GM12878 (cell line): ENCODE results near the gene STPG1. TPM values are rescaled to one million over a fixed set of nuclear protein-coding genes. Genes with fewer than 3 reads are reported as not detected.

Experiments
- FOXM1 ChIP-seq: IDR thresholded peaks from 2 replicates; pipeline ENCODE4 v1.6.1; 2012; ENCODE audit warnings: low read depth, mild to moderate bottlenecking, inconsistent platforms, low read length, moderate library complexity
- RCOR1 ChIP-seq: conservative IDR thresholded peaks from 2 replicates; pipeline ENCODE4 v1.6.1; 2012; ENCODE audit warnings: low read depth, low read length, improper control_type of control experiment
- polyA plus RNA-seq, 11 experiments: library from polyadenylated mRNA; depleted of rRNA in 4 of 11; unstranded in 6 of 11; stranded (reverse) in 5 of 11; fragments of >200 nt; fragmentation: Nextera tagmentation in 4 of 11; fragmentation: Illumina TruSeq in 1 of 11; extraction: Ambion mirVana in 4 of 11; extraction: Trizol in 1 of 11; gene quantifications; 1 replicate in 1 of 11; 2 replicates in 10 of 11; pipeline versions ENCODE4 v1.2.1 to v1.2.3, GENCODE V29; 2011 to 2016; ENCODE audit warnings: inconsistent platforms in 2 of 11, missing spikeins in 2 of 11, low read depth in 1 of 11
- total RNA-seq, 4 experiments: library from RNA; depleted of rRNA in 3 of 4; stranded (reverse); fragments of >200 nt in 3 of 4; fragmentation: Illumina TruSeq in 1 of 4; extraction: Trizol in 1 of 4; gene quantifications; 2 replicates each; pipeline versions ENCODE4 v1.2.1 to v1.2.3, GENCODE V29; 2013 to 2021
- TF ChIP-seq, protein P1 (sequence below): fragments of 450-650 bp; formaldehyde crosslinking; IDR thresholded peaks from 2 replicates; pipeline ENCODE4 v1.4.0; 2020; ENCODE audit warnings: mild to moderate bottlenecking, moderate library complexity
- TF ChIP-seq, protein P2 (sequence below), 3 experiments: IDR thresholded peaks in 2 of 3; conservative IDR thresholded peaks in 1 of 3; 2 replicates each; pipeline ENCODE4 v1.5.1; 2011; ENCODE audit warnings: low read depth in 3 of 3, low read length in 3 of 3, mild to moderate bottlenecking in 3 of 3, control low read depth in 2 of 3, moderate library complexity in 2 of 3, inconsistent platforms in 1 of 3, mixed read lengths in 1 of 3; ENCODE audit not compliant: control insufficient read depth in 2 of 3, insufficient read depth in 1 of 3; ENCODE audit errors: extremely low read depth in 1 of 3
- TF ChIP-seq, protein P3 (sequence below): fragments of 450-650 bp; IDR thresholded peaks from 2 replicates; pipeline ENCODE4 v1.6.1; 2018; ENCODE audit warnings: borderline replicate concordance, mild to moderate bottlenecking; ENCODE audit not compliant: partially characterized antibody

The STPG1 gene
- total and polyA plus RNA-seq, 10 of the 15 experiments (the other 5 are each of a cell fraction or from before 2014, with no cell fraction given) = 0.22 to 2.6 (median 0.73) TPM

DNA sequence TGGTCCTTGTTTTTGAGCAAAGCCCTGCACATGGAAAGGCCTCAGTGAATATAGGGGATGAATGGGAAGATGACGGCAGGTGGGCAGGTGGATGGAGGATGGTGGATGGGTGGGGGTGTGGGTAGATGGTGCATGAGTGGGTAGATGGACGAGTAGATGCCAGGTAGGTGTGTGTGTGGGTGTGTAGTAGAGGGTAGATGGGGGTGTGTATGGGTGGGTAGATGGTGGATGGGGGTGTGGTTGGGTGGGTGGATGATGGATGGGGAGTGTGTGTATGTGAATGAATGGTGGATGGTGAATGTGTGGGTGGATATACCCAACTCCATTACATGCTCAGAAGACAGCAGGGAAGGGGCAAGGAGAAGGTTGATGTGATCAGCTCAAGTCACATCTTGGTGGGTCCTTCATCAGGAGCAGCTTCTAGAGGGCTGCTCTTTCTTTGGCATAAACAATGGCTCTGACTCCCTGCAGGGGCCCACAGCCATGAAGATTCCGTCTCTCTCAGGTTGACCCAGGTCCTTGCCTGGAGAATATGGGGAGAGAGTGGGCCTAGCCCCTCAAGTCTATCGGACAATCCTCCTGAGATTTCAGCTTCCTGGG is 60.2 kb downstream of the STPG1 start (continued):
- TF ChIP-seq, protein P1, sequence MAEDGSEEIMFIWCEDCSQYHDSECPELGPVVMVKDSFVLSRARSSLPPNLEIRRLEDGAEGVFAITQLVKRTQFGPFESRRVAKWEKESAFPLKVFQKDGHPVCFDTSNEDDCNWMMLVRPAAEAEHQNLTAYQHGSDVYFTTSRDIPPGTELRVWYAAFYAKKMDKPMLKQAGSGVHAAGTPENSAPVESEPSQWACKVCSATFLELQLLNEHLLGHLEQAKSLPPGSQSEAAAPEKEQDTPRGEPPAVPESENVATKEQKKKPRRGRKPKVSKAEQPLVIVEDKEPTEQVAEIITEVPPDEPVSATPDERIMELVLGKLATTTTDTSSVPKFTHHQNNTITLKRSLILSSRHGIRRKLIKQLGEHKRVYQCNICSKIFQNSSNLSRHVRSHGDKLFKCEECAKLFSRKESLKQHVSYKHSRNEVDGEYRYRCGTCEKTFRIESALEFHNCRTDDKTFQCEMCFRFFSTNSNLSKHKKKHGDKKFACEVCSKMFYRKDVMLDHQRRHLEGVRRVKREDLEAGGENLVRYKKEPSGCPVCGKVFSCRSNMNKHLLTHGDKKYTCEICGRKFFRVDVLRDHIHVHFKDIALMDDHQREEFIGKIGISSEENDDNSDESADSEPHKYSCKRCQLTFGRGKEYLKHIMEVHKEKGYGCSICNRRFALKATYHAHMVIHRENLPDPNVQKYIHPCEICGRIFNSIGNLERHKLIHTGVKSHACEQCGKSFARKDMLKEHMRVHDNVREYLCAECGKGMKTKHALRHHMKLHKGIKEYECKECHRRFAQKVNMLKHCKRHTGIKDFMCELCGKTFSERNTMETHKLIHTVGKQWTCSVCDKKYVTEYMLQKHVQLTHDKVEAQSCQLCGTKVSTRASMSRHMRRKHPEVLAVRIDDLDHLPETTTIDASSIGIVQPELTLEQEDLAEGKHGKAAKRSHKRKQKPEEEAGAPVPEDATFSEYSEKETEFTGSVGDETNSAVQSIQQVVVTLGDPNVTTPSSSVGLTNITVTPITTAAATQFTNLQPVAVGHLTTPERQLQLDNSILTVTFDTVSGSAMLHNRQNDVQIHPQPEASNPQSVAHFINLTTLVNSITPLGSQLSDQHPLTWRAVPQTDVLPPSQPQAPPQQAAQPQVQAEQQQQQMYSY (CRISPR knock-in tag) = no peak
- TF ChIP-seq, protein P2, sequence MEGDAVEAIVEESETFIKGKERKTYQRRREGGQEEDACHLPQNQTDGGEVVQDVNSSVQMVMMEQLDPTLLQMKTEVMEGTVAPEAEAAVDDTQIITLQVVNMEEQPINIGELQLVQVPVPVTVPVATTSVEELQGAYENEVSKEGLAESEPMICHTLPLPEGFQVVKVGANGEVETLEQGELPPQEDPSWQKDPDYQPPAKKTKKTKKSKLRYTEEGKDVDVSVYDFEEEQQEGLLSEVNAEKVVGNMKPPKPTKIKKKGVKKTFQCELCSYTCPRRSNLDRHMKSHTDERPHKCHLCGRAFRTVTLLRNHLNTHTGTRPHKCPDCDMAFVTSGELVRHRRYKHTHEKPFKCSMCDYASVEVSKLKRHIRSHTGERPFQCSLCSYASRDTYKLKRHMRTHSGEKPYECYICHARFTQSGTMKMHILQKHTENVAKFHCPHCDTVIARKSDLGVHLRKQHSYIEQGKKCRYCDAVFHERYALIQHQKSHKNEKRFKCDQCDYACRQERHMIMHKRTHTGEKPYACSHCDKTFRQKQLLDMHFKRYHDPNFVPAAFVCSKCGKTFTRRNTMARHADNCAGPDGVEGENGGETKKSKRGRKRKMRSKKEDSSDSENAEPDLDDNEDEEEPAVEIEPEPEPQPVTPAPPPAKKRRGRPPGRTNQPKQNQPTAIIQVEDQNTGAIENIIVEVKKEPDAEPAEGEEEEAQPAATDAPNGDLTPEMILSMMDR (IDR thresholded peaks at IDR 0.05 in 2 of 3, conservative IDR thresholded peaks at IDR 0.05 in 1 of 3; ENCODE audit: control insufficient read depth in 2 of 3, extremely low read depth in 1 of 3, insufficient read depth in 1 of 3, low read depth in 3 of 3, low read length in 3 of 3) = no peak
- TF ChIP-seq, protein P3, sequence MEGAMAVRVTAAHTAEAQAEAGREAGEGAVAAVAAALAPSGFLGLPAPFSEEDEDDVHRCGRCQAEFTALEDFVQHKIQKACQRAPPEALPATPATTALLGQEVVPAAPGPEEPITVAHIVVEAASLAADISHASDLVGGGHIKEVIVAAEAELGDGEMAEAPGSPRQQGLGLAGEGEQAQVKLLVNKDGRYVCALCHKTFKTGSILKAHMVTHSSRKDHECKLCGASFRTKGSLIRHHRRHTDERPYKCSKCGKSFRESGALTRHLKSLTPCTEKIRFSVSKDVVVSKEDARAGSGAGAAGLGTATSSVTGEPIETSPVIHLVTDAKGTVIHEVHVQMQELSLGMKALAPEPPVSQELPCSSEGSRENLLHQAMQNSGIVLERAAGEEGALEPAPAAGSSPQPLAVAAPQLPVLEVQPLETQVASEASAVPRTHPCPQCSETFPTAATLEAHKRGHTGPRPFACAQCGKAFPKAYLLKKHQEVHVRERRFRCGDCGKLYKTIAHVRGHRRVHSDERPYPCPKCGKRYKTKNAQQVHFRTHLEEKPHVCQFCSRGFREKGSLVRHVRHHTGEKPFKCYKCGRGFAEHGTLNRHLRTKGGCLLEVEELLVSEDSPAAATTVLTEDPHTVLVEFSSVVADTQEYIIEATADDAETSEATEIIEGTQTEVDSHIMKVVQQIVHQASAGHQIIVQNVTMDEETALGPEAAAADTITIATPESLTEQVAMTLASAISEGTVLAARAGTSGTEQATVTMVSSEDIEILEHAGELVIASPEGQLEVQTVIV = no peak
- TF ChIP-seq RCOR1 (no peak), FOXM1 (no peak)
